NCI-H146 treated with DMSO at 0.1 percent for 48 hours (cell line): ENCODE results near the gene HLA-C.
A peak's percentile ranks its signal among the peaks of the same experiment; 100 is the strongest.
"Not testable (repeated sequence)": the region's sequence is repeated elsewhere in the genome, so short reads cannot be mapped to it uniquely, and the experiment has no call there.

Experiments used
- DNase-seq: peaks from one replicate; lab custom pipeline; 2025; ENCODE audit not compliant: unreplicated experiment; lab: John Stamatoyannopoulos, UW

Gene HLA-C

GRCh38 chr6:31271641-31272357, at the start of gene HLA-C:
HLA-C (minus strand) TSS chr6:31272092; CDS start chr6:31272071, 21 bp downstream.
- peak; percentile 73 for DNase-seq

DNA sequence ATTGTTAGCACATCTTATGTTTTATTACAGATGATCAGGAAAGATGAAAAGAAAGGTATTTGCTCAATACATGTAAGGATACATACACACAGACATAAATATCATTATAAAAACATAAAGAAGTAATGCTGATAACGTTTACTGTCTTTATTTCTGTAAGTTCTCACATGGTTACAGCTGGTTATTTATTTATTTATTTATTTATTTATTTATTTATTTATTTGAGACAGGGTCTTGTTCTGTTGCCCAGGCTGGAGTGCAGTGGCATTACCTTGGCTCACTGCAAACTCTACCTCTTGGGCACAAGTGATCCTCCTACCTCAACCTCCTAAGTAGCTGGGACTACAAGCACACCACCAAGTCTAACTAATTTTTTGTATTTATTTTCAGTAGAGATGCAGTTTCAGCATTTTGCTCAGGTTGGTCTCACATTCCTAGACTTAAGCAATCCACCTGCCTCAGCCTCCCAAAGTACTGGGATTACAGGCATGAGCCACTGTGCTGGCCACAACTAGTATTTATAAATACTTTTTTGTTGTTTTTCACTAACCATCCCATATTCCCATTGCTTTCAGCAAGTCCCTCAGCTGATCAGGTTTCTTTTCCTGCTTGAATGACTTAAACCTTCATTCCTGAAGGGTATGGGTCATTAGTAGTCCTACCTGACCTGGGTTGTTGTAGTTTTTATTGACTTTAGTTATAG, 49.3 kb upstream of the HLA-C start:
- DNase-seq, result no peak

GRCh38 chr6:31317036-31317435, 45.1 kb upstream of the HLA-C start:
- DNase-seq, result no peak

GRCh38 chr6:31309641-31310040, 37.7 kb upstream of the HLA-C start:
- no peak for DNase-seq

DNA sequence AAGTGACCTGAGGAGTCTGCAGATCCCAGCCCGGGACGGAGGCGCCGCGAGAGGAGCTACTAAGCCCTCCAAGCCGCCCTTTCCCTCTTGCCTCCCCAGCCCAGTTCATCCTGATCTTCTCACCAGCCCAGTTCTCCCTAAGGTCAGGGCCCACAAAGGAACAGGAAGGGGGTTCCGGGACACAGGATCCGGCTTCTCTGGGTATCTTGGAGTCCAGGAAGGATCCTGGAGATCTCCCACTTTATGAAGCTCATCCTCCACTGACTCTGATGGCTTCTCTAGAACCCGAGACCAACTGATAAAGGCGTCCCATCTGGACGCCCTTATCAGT, 36.9 kb upstream of the HLA-C start:
- no peak for DNase-seq

DNA sequence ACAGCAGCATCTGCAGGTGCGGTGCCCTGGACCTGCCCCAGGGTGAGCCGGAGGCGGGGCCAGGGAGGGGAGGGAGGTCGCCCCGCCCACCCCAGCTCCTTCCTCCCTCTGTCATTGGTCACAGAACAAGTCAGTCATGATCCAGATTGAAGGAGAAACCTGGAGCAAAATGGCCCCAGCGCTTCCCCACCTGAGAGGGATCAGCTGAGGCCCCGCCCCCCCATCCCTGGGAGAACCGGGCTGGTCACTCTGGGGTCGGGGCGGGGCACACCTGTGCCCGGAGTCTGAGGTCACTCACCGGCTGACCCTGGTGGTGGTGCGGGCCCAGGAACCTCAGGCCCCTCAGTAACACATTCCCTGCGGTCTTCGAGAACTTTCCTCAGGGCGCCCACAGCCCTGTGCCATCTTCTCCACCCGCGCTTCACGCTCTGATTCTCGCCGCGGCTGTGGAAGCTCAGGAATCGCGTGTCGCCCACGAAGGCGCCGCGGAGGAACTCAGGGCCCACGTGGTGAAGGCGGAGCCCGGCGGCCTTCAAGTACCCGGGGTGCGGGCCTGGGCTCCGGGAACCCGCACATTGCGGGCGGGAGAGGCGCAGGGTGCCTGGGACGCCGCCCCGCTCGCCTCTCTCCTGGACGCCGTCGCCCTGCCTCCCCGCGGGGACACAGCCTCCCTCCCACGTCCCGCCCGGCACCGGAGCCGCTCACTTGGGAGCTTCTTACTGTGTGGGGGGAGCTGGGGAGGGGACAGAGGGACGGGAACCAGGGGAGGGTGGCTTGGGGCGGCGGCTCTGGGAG, 36.4 kb upstream of the HLA-C start:
- peak; percentile 62 for DNase-seq

DNA sequence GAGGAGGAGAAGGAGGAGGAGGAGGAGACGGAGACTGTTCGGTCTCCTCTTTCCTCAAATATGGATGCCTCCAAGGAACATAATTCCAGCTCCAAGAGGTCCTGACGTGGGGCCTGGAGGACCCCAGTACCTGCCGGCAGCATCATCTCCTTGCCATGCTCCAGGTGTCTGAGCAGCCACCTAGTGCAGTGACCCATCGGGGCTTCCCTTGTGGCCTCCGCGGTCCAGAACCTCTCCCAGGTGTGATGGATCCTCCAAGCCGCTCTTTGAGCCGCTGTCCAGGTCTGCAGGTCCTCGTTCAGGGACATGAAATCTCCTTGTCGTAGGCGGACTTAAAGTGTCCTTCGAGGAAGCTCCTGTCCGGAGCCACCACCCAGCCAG, 35.8 kb upstream of the HLA-C start:
- DNase-seq, result no peak

DNA sequence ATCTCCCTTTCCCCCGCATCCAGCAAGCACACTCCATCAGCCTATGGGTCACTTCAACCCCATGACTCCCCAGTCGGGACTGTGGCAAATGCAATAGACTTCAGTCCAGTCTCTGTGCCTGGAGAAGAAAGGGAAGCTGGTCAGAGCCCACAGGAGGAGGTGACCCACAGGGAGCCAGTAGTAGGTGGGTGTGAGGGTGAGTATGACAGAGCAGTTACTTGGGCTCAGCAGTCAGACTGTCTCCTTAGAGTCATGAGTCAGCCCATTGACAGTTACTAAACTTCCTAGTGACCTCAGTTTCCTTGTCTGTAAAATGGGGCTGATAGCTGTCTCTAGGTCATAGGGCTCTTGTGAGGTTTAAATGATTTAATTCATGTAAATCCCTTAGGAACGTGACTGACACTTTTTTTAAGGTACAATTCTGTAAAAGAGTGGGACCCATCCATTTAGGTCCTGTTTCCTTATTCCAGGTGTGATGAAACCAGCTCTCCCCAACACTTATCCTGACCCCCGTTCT, 33.9 kb upstream of the HLA-C start:
- no peak for DNase-seq

- no peak for DNase-seq
These were observed 32.8 kb upstream of the HLA-C start for GRCh38 chr6:31304683-31305082.

DNA sequence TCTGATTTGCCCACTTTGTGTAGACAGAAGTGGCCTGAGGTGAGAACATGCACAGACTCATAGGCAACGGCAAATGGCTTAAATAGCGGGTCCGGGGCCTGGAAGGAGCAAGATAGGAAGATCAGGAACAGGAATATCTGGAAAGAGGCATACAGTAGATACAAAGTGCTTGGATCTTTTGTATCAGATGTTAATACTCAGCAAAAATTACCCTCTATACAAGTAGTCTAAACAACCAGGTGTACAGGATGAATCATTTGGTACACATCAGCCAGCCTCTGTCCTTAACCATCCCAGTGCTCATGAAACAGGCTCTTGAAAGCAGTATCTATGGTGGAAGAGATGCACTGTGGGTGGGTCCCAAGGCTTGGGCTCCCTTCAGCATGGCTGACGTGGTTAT, 28.9 kb upstream of the HLA-C start:
- DNase-seq, result no peak

- DNase-seq, result no peak
These were observed 28.1 kb upstream of the HLA-C start for GRCh38 chr6:31299947-31300346.

DNA sequence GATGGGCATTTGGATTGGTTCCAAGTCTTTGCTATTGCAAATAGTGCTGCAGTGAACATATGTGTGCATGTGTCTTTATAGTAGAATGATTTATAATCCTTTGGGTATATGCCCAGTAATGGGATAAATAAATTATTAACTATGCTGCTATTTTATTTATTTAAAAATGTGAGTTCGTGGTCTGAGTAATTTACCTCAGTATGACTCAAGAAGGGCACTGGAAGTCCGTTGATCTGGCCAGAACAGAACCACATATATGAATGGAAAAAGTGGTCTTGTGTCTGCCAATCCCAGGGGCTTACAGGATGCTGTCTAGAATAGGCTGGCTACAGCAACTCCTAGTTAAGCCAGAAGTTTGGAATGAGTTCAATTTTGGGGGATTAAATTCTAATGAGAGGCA, 27.6 kb upstream of the HLA-C start:
- no peak for DNase-seq

DNA sequence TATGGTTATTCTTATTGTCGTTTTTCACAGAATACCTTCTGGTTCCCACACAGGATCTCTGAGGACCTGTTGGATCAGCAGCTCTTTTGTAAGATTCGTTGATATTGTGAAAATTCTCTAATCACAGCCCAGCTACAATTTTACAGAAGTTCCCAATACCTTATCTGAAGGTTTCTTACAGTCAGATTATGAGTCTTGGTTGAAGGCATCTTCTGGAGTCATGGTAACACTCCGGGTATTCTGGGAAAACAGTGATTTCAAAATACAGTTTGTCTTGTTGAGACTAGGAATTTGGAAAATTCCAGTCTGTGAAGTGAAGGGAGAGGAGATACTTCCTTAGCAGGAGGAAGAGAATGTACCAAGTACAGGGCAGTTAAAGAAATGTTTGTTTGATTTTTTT, 22.2 kb upstream of the HLA-C start:
- DNase-seq, result no peak

- no peak for DNase-seq
These were observed 21.5 kb upstream of the HLA-C start for GRCh38 chr6:31293343-31293742.

DNA sequence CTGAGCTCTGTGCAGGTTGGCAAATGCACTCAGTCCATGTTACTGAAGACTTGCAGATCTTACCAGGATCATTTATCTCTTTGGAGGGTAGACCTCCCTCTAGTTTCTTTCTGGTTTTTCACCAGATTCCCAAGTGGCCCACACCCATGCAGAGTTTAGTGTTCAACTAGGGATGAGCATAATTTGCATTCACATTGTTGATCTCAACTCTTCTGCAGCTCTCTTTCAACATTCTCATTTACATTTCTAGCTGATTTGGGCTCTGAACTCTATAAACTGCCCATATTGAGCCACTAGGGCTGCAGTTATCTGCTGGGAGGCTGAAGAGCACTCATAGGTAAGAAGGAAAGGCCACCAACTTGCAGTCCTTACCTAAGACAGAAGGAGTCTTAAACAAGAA, 17.9 kb upstream of the HLA-C start:
- no peak for DNase-seq

GRCh38 chr6:31287619-31288018, 15.7 kb upstream of the HLA-C start:
- no peak for DNase-seq

- DNase-seq, result no peak
These were observed 14.1 kb upstream of the HLA-C start for GRCh38 chr6:31285982-31286381.

DNA sequence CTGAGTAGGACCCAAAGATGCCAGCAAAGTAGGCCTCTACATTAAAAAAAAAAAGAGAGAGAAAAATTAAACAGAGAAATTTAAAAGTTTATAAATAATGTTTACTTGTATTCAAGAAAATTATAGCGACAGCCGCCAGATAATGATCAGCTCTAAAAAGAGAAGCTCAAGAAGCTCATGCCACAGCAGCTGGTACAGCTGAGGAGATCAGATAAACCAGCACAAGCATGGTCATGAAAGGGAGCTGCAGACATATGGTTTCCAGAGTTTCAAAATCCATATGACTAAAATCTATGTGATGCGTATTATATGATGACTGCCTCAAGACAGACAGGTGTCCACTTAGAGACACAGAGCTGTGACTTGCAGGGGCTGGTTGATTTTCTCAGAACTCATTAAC, 13.6 kb upstream of the HLA-C start:
- DNase-seq, result no peak

DNA sequence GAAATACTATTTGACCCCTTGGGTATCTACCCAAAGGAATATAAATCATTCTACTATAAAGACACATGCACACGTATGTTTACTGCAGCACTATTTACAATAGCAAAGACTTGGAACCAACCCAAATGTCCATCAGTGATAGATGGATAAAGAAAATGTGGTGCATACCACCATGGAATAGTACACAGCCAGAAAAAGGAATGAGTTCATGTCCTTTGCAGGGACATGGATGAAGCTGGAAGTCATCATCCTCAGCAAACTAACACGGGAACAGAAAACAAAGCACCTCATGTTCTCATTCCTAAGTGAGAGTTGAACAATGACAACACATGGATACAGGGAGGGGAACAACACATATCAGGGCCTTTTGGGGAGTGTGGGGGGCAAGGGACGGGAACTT, 7.8 kb upstream of the HLA-C start:
- DNase-seq, result not testable (repeated sequence)

DNA sequence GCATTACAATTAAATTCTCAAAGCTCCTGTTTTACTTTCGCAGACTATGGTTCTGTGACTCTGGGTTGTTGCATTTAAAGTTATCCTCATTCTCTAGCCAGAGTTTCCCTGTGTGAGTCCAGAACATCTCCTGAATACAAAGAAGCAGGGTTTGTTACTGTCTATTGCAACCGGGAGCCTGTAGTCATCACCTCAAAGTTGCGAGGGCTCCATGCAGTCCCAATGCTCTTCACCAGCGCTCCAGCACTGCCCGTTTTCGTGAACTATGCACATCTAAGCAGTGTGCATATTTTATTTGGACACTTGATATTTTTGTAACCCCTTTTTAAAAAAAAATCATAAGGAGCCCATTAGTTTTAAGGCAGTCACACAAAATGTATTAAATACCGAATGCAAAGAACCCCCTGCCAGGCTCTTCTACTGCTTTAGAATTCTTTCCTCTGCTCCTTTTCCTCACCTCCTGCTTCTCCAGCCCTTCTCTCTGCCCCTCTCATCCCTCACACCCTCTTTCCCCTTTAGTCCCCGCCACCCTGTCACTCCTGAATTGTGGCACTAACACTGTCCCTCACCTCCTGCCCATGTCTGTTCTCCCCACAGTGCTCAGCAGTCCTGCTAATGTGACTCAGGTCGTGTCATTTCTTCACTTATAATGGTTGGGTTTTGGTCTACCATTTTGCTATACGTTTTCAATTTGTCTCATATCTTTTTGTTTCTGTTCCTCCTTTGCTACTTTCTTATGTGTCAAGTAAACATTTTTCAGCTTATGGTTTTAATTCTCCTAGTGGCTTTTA, 1.1 kb upstream of the HLA-C start:
- DNase-seq, result no peak

- DNase-seq, result no peak
These were observed 544 bp upstream of the HLA-C start for GRCh38 chr6:31272436-31272835.
